Thymus (tissue), 11 donors: Measurements from ENCODE around the gene APH1B. TPM values are rescaled to one million over a fixed set of nuclear protein-coding genes. Genes with fewer than 3 reads are reported as not detected.
"Not testable (repeated sequence)": the region's sequence is repeated elsewhere in the genome, so short reads cannot be mapped to it uniquely, and the experiment has no call there.

Source experiments
- DNase-seq, 9 donors: peaks; one replicate each; pipeline ENCODE4 v3.0.0-alpha.2; 2013; ENCODE audit warnings: low spot score in 9 of 9, low read depth in 6 of 9, missing footprints in 1 of 9
- H3K27ac ChIP-seq, 2 donors: one replicate each; pipeline ENCODE4 v1.5.1; 2013; ENCODE audit warnings: control low read depth in 1 of 2, low read depth in 1 of 2, low read length in 1 of 2, mild to moderate bottlenecking in 1 of 2, moderate library complexity in 1 of 2
- H3K27me3 ChIP-seq, 2 donors: one replicate each; pipeline ENCODE4 v1.5.1; 2013; ENCODE audit warnings: low read length in 1 of 2; ENCODE audit not compliant: control insufficient read depth in 2 of 2, insufficient read depth in 1 of 2
- H3K36me3 ChIP-seq, 2 donors: one replicate each; pipeline ENCODE4 v1.5.1; 2013; ENCODE audit warnings: low read length in 1 of 2, mild to moderate bottlenecking in 1 of 2, moderate library complexity in 1 of 2; ENCODE audit not compliant: control insufficient read depth in 2 of 2, insufficient read depth in 2 of 2
- H3K4me1 ChIP-seq, 2 donors: one replicate each; pipeline ENCODE4 v1.5.1; 2013; ENCODE audit warnings: low read length in 2 of 2; ENCODE audit not compliant: control insufficient read depth in 2 of 2, insufficient read depth in 2 of 2
- H3K4me3 ChIP-seq, 2 donors: one replicate each; pipeline ENCODE4 v1.5.1; 2013; ENCODE audit warnings: low read length in 2 of 2, control low read depth in 1 of 2, mild to moderate bottlenecking in 1 of 2
- H3K9me3 ChIP-seq, 2 donors: one replicate each; pipeline ENCODE4 v1.5.1; 2013; ENCODE audit warnings: low read length in 1 of 2, mild to moderate bottlenecking in 1 of 2; ENCODE audit not compliant: control insufficient read depth in 2 of 2, insufficient read depth in 1 of 2
- WGBS: extraction: QIAGEN DNeasy Blood & Tissue Kit; methylation state at CpG from one replicate; pipeline ENCODE4 v1.1.7; 2013; 5-methylcytosine and 5-hydroxymethylcytosine counted together
- polyA plus RNA-seq: library from polyadenylated mRNA; stranded (reverse); fragments of 200-250 nt; gene quantifications from one replicate; pipeline ENCODE4 v1.2.3, GENCODE V29; 2013
- total RNA-seq: library from RNA; stranded (reverse); fragments of 120-200 nt; gene quantifications from one replicate; pipeline ENCODE4 v1.2.4, GENCODE V29; 2013
- donor health status: healthy.

APH1B gene
- total and polyA plus RNA-seq, 2 donors, result 9.5 to 11.0 TPM

DNA sequence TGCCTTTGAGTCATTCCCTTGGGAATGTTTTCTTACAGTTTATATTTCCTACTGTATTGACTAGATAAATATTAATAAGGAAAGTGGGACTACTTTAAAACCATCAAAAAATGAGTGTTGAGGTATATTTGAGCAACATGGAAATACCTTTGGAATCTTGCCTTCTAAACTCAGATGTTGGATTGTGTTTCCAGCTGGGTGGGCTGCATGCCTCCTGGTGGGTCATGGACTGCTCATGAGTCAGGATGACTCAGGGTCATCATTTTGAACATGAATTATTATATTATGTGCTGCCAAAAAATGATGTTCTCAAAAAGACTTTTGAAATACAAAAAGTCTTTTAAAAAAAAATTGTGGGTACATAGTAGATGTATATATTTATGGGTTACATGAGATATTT is 41.1 kb upstream of the APH1B start:
- H3K36me3 ChIP-seq, result no peaks in the 10 kb centered on the region
- no peaks in the 10 kb centered on the region for H3K27me3 ChIP-seq
- no peak overlapping the region for H3K4me3 ChIP-seq
- DNase-seq, result no peak
- H3K9me3 ChIP-seq, result no peaks in the 10 kb centered on the region
- peaks cover 10 to 14% of the 10 kb centered on the region in 2 donors for H3K4me1 ChIP-seq
- H3K27ac ChIP-seq, result no peak overlapping the region

DNA sequence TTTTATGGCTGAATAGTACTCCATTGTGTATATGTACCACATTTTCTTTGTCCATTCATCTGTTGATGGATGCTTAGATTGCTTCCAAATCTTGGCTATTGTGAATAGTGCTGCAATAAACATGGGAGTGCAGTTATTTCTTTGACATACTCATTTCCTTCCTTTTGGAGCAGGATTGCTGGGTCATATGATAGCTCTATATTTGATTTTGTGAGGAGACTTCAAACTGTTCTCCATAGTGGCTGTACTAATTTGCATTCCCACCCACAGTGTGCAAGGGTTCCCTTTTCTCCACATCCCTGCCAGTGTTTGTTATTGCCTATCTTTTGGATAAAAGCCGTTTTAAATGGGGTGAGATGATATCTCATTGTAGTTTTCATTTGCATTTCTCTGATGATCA is 40.3 kb upstream of the APH1B start:
- not testable (repeated sequence) for H3K27ac ChIP-seq, H3K4me3 ChIP-seq, H3K36me3 ChIP-seq, H3K9me3 ChIP-seq, DNase-seq, H3K27me3 ChIP-seq
- WGBS, result 70% methylated on average over 1 of the region's 1 CpG
- peaks cover 10 to 14% of the 10 kb centered on the region in 2 donors for H3K4me1 ChIP-seq

DNA sequence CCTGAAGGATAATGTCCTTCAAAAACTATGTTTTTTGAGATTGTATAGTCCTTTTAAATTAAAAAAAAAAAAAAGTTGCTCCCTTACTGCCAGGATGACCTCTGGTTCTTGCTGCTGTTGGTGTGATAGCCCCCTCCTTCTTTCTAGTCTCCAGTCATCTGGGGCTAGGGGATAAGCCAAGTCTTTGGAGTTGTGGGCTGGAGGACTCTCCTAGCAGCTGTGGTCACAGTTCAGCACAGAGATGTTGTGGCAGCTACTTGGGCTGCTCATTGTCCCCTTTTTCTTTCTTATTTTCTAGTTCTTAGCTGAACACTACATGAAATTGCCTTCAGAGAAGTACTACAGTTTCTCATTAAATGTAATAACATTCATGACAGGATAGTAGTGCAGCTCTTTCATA is 39.2 kb upstream of the APH1B start:
- H3K4me1 ChIP-seq, result peaks cover 6 to 10% of the 10 kb centered on the region in 2 donors
- no peak for DNase-seq
- H3K27ac ChIP-seq, result no peak overlapping the region

DNA sequence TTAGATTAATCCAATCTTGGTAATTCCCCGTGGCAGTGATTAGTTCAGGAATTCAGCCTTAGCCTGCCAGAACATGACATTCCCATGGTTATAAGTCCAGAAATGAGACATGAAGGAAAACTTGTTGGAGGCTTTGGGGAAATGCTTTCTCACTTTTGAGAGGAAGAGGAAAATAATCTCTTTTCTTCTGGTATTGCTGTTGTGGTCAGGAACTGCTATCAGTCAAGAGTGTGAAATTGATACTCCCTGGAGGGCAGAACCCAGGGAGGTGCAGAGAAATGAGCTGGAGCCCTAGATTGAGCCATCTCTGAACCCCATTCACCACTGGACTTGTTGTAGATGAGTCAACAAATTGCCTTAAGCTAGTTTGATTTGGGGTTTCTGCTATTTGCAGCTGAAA is 38.6 kb upstream of the APH1B start:
- 93% methylated on average over 1 of the region's 1 CpG for WGBS

More for the DNA sequence above, 39.2 kb upstream of the APH1B start:
- no peak overlapping the region for H3K4me3 ChIP-seq
- H3K36me3 ChIP-seq, result no peaks in the 10 kb centered on the region
- no peaks in the 10 kb centered on the region for H3K27me3 ChIP-seq
- H3K9me3 ChIP-seq, result no peaks in the 10 kb centered on the region

DNA sequence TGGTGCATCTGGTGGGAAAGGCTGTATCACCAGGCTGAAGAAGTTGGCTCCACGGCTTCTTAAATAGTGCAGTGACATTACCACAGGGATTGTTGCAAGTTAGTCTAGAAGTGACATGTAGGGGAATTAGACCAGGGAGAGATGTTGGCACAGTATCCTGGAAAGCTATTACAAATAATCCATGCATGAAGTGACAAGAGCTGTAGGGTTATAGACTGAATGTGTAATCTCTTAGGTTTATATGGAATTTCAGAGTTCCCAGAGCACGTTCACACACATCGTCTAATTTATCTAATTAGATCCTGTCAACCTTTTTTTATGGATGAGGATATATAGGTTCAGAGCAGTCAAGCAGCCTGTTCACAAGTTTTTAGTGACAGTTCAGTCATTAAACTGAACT is 37.3 kb upstream of the APH1B start:
- H3K4me1 ChIP-seq, result peaks cover 0 to 6% of the 10 kb centered on the region in 2 donors

More for the DNA sequence above, 38.6 kb upstream of the APH1B start:
- Histone ChIP-seq H3K27ac (no peak overlapping the region), H3K4me1 (peaks cover 6 to 10% of the 10 kb centered on the region in 2 donors), H3K36me3 (no peaks in the 10 kb centered on the region), H3K27me3 (no peaks in the 10 kb centered on the region), H3K4me3 (no peak overlapping the region), H3K9me3 (no peaks in the 10 kb centered on the region)
- DNase-seq, result no peak

DNA sequence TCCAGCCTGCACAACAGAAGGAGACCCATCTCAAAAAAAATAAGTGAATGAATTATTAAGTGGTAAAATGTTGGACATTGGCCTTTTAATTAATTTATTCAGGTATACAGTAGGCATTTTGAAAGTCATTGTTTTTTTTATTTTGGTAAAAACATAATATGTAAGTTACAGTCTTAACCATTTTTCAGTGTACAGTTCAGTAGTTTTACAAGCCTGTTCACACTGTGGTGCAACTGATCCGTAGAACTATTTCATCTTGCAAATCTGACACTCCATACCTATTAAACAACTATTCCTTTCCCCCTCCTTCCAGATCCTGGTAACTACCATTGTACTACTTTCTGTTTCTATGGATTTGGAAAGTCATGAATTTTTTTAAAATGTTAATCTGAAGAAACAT is 36.1 kb upstream of the APH1B start:
- Histone ChIP-seq H3K4me1 (peaks cover 0 to 6% of the 10 kb centered on the region in 2 donors), H3K27me3 (no peaks in the 10 kb centered on the region), H3K9me3 (no peaks in the 10 kb centered on the region)

More for the DNA sequence above, 37.3 kb upstream of the APH1B start:
- peak overlapping the region in 1 of 2 donors; percentile 15 for H3K27ac ChIP-seq
- no peaks in the 10 kb centered on the region for H3K9me3 ChIP-seq
- no peak overlapping the region for H3K4me3 ChIP-seq
- DNase-seq, result no peak
- no peaks in the 10 kb centered on the region for H3K36me3 ChIP-seq
- 93% methylated on average over 3 of the region's 3 CpGs for WGBS
- no peaks in the 10 kb centered on the region for H3K27me3 ChIP-seq

DNA sequence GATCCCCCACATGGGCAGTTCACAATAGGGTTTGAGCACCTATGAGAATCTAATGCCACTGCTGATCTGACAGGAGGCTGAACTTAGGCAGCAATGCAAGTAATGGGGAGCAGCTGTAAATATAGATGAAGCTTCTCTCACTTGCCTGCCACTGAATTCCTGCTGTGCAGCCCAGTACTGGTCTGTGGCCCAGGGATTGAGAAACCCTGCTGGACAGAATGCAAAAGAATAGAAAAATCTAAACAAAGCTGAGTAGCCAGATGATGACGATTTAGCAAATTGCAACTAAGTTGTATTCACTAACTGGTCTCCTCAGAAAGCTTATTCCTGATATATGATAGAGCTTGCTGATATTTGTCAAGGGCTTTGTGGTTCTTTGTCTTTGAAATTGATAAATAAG is 34.3 kb upstream of the APH1B start:
- no peak overlapping the region for H3K4me3 ChIP-seq
- no peak overlapping the region for H3K27ac ChIP-seq
- DNase-seq, result no peak
- H3K27me3 ChIP-seq, result no peaks in the 10 kb centered on the region
- H3K4me1 ChIP-seq, result peaks cover 0 to 6% of the 10 kb centered on the region in 2 donors
- 100% methylated on average over 1 of the region's 1 CpG for WGBS
- H3K9me3 ChIP-seq, result no peaks in the 10 kb centered on the region
- H3K36me3 ChIP-seq, result peaks cover 17 to 20% of the 10 kb centered on the region in 2 donors

More for the DNA sequence above, 36.1 kb upstream of the APH1B start:
- Histone ChIP-seq H3K36me3 (peaks cover 3 to 5% of the 10 kb centered on the region in 2 donors), H3K4me3 (no peak overlapping the region), H3K27ac (no peak overlapping the region)
- WGBS, result 97% methylated on average over 1 of the region's 1 CpG
- no peak for DNase-seq

DNA sequence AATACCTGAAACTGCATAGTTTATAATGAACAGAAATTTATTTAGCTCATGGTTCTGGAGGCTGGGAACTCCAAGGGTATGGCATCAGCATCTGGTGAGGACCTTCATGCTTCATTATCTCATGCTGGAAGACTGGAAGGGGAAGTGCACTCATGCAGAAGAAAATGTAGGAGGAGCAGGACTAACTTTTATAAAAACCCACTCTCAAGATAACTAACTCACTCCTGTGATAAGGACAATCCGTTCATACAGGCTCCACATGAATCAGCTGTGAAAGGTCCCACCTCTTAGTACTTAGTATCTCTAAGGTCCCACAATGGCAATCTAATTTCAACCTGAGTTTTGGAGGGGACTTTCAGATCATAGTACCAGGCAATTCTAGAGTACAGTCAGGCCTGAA is 33.6 kb upstream of the APH1B start:
- peaks cover 0 to 6% of the 10 kb centered on the region in 2 donors for H3K4me1 ChIP-seq

DNA sequence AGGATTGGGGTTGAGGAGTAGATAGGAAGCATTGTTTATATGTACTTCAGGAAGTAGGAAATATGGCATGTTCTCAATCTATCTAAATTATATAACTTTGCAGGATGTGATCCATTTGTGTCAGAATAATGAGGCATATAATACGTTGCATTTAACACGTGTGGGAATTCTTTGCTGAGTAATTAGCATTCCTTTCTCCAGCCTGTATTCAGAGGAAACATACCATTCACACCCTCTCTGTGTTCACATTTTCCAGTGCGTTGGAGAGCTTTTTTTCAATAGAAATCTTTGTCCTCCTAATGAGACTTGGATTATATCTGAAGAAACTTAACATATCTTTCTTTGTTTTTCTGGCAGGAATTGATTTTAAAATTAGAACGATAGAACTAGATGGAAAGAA is 33.0 kb upstream of the APH1B start:
- no peak for DNase-seq
- Histone ChIP-seq H3K27me3 (no peaks in the 10 kb centered on the region), H3K9me3 (no peaks in the 10 kb centered on the region), H3K4me1 (peaks cover 0 to 6% of the 10 kb centered on the region in 2 donors), H3K4me3 (no peak overlapping the region), H3K27ac (peak overlapping the region in 1 of 2 donors; percentile 8), H3K36me3 (peaks cover 17 to 20% of the 10 kb centered on the region in 2 donors)
- 95% methylated on average over 4 of the region's 4 CpGs for WGBS

More for the DNA sequence above, 33.6 kb upstream of the APH1B start:
- 88% methylated on average over 1 of the region's 1 CpG for WGBS
- Histone ChIP-seq H3K36me3 (peaks cover 17 to 20% of the 10 kb centered on the region in 2 donors), H3K27ac (no peak overlapping the region), H3K9me3 (no peaks in the 10 kb centered on the region), H3K27me3 (no peaks in the 10 kb centered on the region), H3K4me3 (no peak overlapping the region)
- no peak for DNase-seq
